ENCODE data around the gene ATG12. TPM values are rescaled to one million over a fixed set of nuclear protein-coding genes. Genes with fewer than 3 reads are reported as not detected.
A peak's percentile ranks its signal among the peaks of the same experiment; 100 is the strongest.

Gene ATG12
- total and polyA plus RNA-seq, 2 of the 13 experiments (the other 11 are each of a cell fraction or from before 2014, with no cell fraction given): 46.4 to 58.1 TPM

- FAIRE-seq (no peak), ATAC-seq (peak; percentile 92), DNase-seq (ENCODE audit: low spot score) (peak; percentile 65)
- H3K9me3 ChIP-seq (ENCODE audit: low read length): no peaks in the 10 kb centered on the region
- no peak overlapping the region for H2AFZ ChIP-seq (ENCODE audit: low read length)
- ChIA-PET CTCF (ENCODE audit: low intra/inter-chr PET ratio, low total read pairs) (no interaction called here), POLR2A (no interaction called here)
- intact Hi-C loops (cut with micrococcal nuclease; ENCODE audit: unreplicated experiment): loop anchor here (5.0 kb wide), 2 partner anchors 245 to 300 kb away; partner anchors contain the start of genes COMMD10 and FEM1C
- H3K4me3 ChIP-seq (replicated peaks in 1 of 3; ENCODE audit: insufficient read depth in 1 of 3, low read depth in 2 of 3, low read length in 3 of 3): peak overlapping the region; percentile 77 to 98 (median 91)
- H4K20me1 ChIP-seq (ENCODE audit: insufficient read depth, low read length): peaks cover 13% of the 10 kb centered on the region
- peaks cover 0 to 5% of the 10 kb centered on the region in 2 experiments; a peak in 1 of 5 replicates for H3K36me3 ChIP-seq (replicated peaks in 1 of 2; ENCODE audit: control insufficient read depth in 1 of 2, insufficient read depth in 2 of 2, low read length in 2 of 2)
- peak overlapping the region; percentile 77 for H3K4me2 ChIP-seq (ENCODE audit: low read depth, low read length)
- in situ Hi-C loops (cut with HindIII; ENCODE audit: extremely low pct_ligation_motif_present, low pct_unique_long_range_greater_than_20kb): loop anchor here (25.0 kb wide), 1 partner anchor 220 kb away; no protein-coding TSS in a partner anchor
- H3K27me3 ChIP-seq (ENCODE audit: control insufficient read depth in 1 of 2, insufficient read depth in 2 of 2, low read length in 2 of 2): no peaks in the 10 kb centered on the region; a peak in 1 of 5 replicates
- H3K27ac ChIP-seq (ENCODE audit: extremely low read length, insufficient read depth, low read length): peak overlapping the region; percentile 99
- 0% methylated on average over 11 of the region's 68 CpGs for WGBS (ENCODE audit: low lambda C conversion rate)
- peaks cover 57% of the 10 kb centered on the region for H3K4me1 ChIP-seq (ENCODE audit: insufficient read depth, low read length)
- BruUV-seq (replicated peaks): no TSS peak
- peak overlapping the region; percentile 94 for H3K9ac ChIP-seq (ENCODE audit: insufficient read depth, low read depth, low read length)
- H3K79me2 ChIP-seq (ENCODE audit: insufficient read depth, low read length): peaks cover 90% of the 10 kb centered on the region
- TF ChIP-seq CREB3 (CRISPR knock-in tag; IDR thresholded peaks at IDR 0.05) (no peak), ZNF782 (CRISPR knock-in tag; IDR thresholded peaks at IDR 0.05; ENCODE audit: borderline replicate concordance) (no peak; the same call in 1 of the 2 replicates), TCF12 (IDR thresholded peaks at IDR 0.05) (no peak), TCF12 (CRISPR knock-in tag; IDR thresholded peaks at IDR 0.05) (0 out of 2 replicates have a peak, but pooled peaks have one; percentile 13), ZNF557 (CRISPR knock-in tag; IDR thresholded peaks at IDR 0.05) (no peak), ZNF256 (CRISPR knock-in tag; conservative IDR thresholded peaks at IDR 0.05) (0 out of 2 replicates have a peak, but pooled peaks have one; percentile 12), ZFP82 (CRISPR knock-in tag; IDR thresholded peaks at IDR 0.05; ENCODE audit: borderline replicate concordance) (no peak), FOXO4 (CRISPR knock-in tag; conservative IDR thresholded peaks at IDR 0.05) (no peak), ZNF563 (CRISPR knock-in tag; IDR thresholded peaks at IDR 0.05) (peak; percentile 33; the same call in 1 of the 2 replicates), ZNF576 (CRISPR knock-in tag; IDR thresholded peaks at IDR 0.05) (no peak), ZBTB10 (CRISPR knock-in tag; IDR thresholded peaks at IDR 0.05; ENCODE audit: borderline replicate concordance) (0 out of 2 replicates have a peak, but pooled peaks have one; percentile 44), ZNF770 (CRISPR knock-in tag; IDR thresholded peaks at IDR 0.05) (no peak), ZNF253 (CRISPR knock-in tag; IDR thresholded peaks at IDR 0.05; ENCODE audit: borderline replicate concordance) (no peak), NFATC3 (CRISPR knock-in tag; IDR thresholded peaks at IDR 0.05) (no peak), SIN3B (IDR thresholded peaks at IDR 0.05; ENCODE audit: low read length) (peak; percentile 16; the same call in 1 of the 2 replicates)
Observed at GRCh38 chr5:115842089-115842935, 947 bp upstream of the ATG12 start.

Measured in HepG2 (cell line).